ENCODE measurements around the gene LDLRAD4.

Gene LDLRAD4

GRCh38 chr18:13510594-13510993 lies 292.0 kb downstream of the LDLRAD4 start:
- TF ChIP-seq MAX (IDR thresholded peaks at IDR 0.05) = no peak

DNA sequence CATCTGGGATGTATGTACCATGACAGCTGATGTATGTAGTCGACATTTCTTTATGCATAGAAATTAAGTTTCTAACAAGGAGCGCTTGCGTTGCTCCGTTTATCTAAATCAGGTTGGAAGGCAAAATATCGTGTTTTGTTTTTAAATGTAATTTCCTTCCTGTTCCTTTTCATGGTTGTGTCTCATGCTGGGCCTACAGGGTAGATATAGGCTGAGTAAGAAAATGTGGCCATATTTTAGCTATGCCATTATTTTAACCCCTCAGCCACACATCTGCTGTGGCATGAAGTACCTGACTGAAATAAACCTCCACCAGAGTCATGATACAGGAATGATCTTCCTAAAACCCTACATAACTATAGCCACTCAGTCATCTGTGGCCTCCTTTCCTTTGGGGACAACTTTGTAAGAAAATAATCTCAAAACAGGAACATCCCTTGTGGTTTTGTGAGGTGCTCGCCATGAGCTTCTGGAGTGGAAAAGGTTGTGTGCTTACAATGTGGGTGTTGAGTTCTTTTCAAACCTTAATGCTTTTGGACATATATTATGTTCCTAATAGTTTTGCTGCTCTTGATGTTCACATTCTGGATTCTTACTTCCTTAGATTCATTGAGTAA lies 293.5 kb downstream of the LDLRAD4 start:
- TF ChIP-seq, protein P1, sequence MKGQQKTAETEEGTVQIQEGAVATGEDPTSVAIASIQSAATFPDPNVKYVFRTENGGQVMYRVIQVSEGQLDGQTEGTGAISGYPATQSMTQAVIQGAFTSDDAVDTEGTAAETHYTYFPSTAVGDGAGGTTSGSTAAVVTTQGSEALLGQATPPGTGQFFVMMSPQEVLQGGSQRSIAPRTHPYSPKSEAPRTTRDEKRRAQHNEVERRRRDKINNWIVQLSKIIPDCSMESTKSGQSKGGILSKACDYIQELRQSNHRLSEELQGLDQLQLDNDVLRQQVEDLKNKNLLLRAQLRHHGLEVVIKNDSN (IDR thresholded peaks at IDR 0.05) = no peak
- TF ChIP-seq MAX (IDR thresholded peaks at IDR 0.05) (no peak), TAF1 (IDR thresholded peaks at IDR 0.05; ENCODE audit: low read depth) (no peak), TCF12 (IDR thresholded peaks at IDR 0.05; ENCODE audit: low read depth) (no peak), RAD21 (IDR thresholded peaks at IDR 0.05; ENCODE audit: low read depth) (no peak), FOXM1 (IDR thresholded peaks at IDR 0.05; ENCODE audit: borderline replicate concordance, low read depth) (no peak), TEAD4 (IDR thresholded peaks at IDR 0.05) (no peak), CREB1 (IDR thresholded peaks at IDR 0.05; ENCODE audit: low read depth) (no peak), EGR1 (IDR thresholded peaks at IDR 0.05) (no peak), REST (IDR thresholded peaks at IDR 0.05; ENCODE audit: low read depth) (no peak), ZBTB7A (IDR thresholded peaks at IDR 0.05; ENCODE audit: low read depth) (no peak), YY1 (IDR thresholded peaks at IDR 0.05; ENCODE audit: low read depth) (no peak), CEBPB (IDR thresholded peaks at IDR 0.05) (no peak), EP300 (IDR thresholded peaks at IDR 0.05; ENCODE audit: borderline replicate concordance) (no peak), NFIC (IDR thresholded peaks at IDR 0.05) (no peak)

- TF ChIP-seq MAX (IDR thresholded peaks at IDR 0.05) (no peak), ZBTB7A (IDR thresholded peaks at IDR 0.05; ENCODE audit: low read depth) (no peak), EP300 (IDR thresholded peaks at IDR 0.05; ENCODE audit: borderline replicate concordance) (no peak)
These were observed 294.5 kb downstream of the LDLRAD4 start for GRCh38 chr18:13513021-13513420.

DNA sequence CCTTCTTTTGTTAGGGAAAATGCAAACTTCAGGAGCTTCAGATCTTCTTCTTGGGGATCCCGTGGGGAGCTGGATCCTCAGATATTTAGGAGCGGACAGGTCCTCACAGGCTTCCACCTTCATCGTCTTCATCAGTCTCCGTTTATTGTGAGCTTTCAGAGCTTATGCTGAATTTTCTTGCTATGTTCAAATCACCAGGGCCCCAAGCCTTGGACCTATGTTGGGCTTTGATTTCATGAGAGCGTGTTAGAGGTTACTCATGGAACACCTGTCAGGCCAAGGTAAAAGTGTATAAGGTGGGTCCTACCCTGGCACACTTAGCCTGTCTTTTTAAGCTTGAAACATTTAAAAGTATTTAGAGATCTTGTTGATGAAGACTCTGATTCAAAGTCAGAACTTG lies 294.9 kb downstream of the LDLRAD4 start:
- no peak for TF ChIP-seq ZBTB7A (IDR thresholded peaks at IDR 0.05; ENCODE audit: low read depth)
- no peak for TF ChIP-seq RAD21 (IDR thresholded peaks at IDR 0.05; ENCODE audit: low read depth)
- no peak for TF ChIP-seq EGR1 (IDR thresholded peaks at IDR 0.05)
- TF ChIP-seq EP300 (IDR thresholded peaks at IDR 0.05; ENCODE audit: borderline replicate concordance) = no peak
- TF ChIP-seq, protein P1 (IDR thresholded peaks at IDR 0.05) = no peak
- no peak for TF ChIP-seq TCF12 (IDR thresholded peaks at IDR 0.05; ENCODE audit: low read depth)
- no peak for TF ChIP-seq CEBPB (IDR thresholded peaks at IDR 0.05)
- TF ChIP-seq TAF1 (IDR thresholded peaks at IDR 0.05; ENCODE audit: low read depth) = no peak
- no peak for TF ChIP-seq NFIC (IDR thresholded peaks at IDR 0.05)
- TF ChIP-seq YY1 (IDR thresholded peaks at IDR 0.05; ENCODE audit: low read depth) = no peak
- no peak for TF ChIP-seq REST (IDR thresholded peaks at IDR 0.05; ENCODE audit: low read depth)
- no peak for TF ChIP-seq TEAD4 (IDR thresholded peaks at IDR 0.05)
- no peak for TF ChIP-seq FOXM1 (IDR thresholded peaks at IDR 0.05; ENCODE audit: borderline replicate concordance, low read depth)

GRCh38 chr18:13514558-13514957 lies 296.0 kb downstream of the LDLRAD4 start:
- TF ChIP-seq YY1 (IDR thresholded peaks at IDR 0.05; ENCODE audit: low read depth) = no peak

- no peak for TF ChIP-seq EGR1 (IDR thresholded peaks at IDR 0.05)
- TF ChIP-seq FOXM1 (IDR thresholded peaks at IDR 0.05; ENCODE audit: borderline replicate concordance, low read depth) = no peak
These were observed 298.3 kb downstream of the LDLRAD4 start for GRCh38 chr18:13516855-13517254.

DNA sequence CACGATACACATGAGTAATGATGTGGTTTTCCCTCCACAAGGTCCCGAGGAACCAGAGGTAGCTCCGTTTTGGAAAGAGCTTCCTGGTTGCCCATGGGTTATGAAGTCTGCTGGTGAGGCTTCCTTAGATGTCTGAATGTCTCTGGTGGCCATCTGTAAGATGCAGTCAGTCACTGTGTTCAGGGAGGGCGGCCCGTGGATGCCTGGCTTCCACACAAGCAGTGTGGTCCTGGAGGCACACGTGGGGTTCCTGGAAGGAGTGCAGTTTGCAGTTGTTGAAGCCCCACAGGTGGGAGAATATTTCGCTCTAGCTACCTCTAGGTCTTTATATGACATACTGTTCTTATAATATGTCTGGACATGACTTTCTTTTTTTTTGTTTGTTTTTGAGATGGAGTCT lies 298.8 kb downstream of the LDLRAD4 start:
- TF ChIP-seq, protein P1 (IDR thresholded peaks at IDR 0.05) = no peak
- TF ChIP-seq EGR1 (IDR thresholded peaks at IDR 0.05) (no peak), REST (IDR thresholded peaks at IDR 0.05; ENCODE audit: low read depth) (no peak), NFIC (IDR thresholded peaks at IDR 0.05) (no peak), ZBTB7A (IDR thresholded peaks at IDR 0.05; ENCODE audit: low read depth) (no peak), CEBPB (IDR thresholded peaks at IDR 0.05) (no peak), FOXM1 (IDR thresholded peaks at IDR 0.05; ENCODE audit: borderline replicate concordance, low read depth) (no peak), TAF1 (IDR thresholded peaks at IDR 0.05; ENCODE audit: low read depth) (no peak), TCF12 (IDR thresholded peaks at IDR 0.05; ENCODE audit: low read depth) (no peak), YY1 (IDR thresholded peaks at IDR 0.05; ENCODE audit: low read depth) (no peak), RAD21 (IDR thresholded peaks at IDR 0.05; ENCODE audit: low read depth) (no peak), TEAD4 (IDR thresholded peaks at IDR 0.05) (no peak), CREB1 (IDR thresholded peaks at IDR 0.05; ENCODE audit: low read depth) (no peak)
